ENCODE results near the gene FTCD. TPM values are rescaled to one million over a fixed set of nuclear protein-coding genes. Genes with fewer than 3 reads are reported as not detected.

FTCD gene
- total and polyA plus RNA-seq, 2 of the 4 experiments (the other 2 are of a cell fraction): 0.55 TPM; not detected in 1

DNA sequence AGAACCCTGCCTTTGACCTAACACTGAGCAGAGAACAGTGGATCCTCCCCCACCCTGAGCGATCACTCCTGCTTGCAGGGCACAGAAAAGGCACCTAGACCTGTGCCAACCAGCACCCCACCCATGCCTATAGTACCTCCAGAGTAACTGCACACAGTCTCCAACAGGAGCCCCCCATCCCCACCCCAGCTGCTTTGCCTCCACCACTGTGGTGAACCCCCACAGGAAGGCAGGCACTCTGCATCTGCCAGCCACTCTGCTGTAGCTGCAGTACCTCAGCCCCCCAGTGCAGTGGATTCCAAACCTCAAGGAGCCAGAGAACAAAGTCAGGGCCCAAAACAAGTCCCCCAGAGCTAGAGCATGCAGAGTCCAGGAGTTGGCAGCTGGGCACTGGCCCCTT lies 18.2 kb upstream of the FTCD start:
- no peaks in the 10 kb centered on the region for H3K27me3 ChIP-seq (ENCODE audit: control insufficient read depth, insufficient read depth, low read length)
- H4K8ac ChIP-seq (ENCODE audit: low read depth in 2 of 2, low read length in 2 of 2): no peak overlapping the region
- H2BK120ac ChIP-seq (ENCODE audit: low read depth, low read length): no peak overlapping the region
- TF ChIP-seq CHD1 (IDR thresholded peaks at IDR 0.05; ENCODE audit: low read depth, low read length) (no peak), RFX5 (IDR thresholded peaks at IDR 0.05; ENCODE audit: low read depth, low read length) (no peak), RCOR1 (IDR thresholded peaks at IDR 0.05; ENCODE audit: insufficient replicate concordance, low read length) (no peak), CEBPB (IDR thresholded peaks at IDR 0.05; ENCODE audit: low read depth, low read length) (no peak), BHLHE40 (IDR thresholded peaks at IDR 0.05; ENCODE audit: low read depth, low read length) (no peak), MAZ (IDR thresholded peaks at IDR 0.05; ENCODE audit: borderline replicate concordance, low read depth, low read length) (no peak), NFE2L2 (IDR thresholded peaks at IDR 0.05; ENCODE audit: low read depth, low read length) (no peak), POLR2A (IDR thresholded peaks at IDR 0.05; ENCODE audit: low read depth, low read length) (no peak), RAD21 (IDR thresholded peaks at IDR 0.05; ENCODE audit: low read length) (no peak), MXI1 (IDR thresholded peaks at IDR 0.05; ENCODE audit: borderline replicate concordance, low read depth, low read length) (no peak), FOS (IDR thresholded peaks at IDR 0.05; ENCODE audit: low read depth, low read length) (no peak), SMC3 (IDR thresholded peaks at IDR 0.05; ENCODE audit: low read depth, low read length) (no peak), MAFK (IDR thresholded peaks at IDR 0.05; ENCODE audit: low read depth, low read length) (no peak)
- TF ChIP-seq, protein P1, sequence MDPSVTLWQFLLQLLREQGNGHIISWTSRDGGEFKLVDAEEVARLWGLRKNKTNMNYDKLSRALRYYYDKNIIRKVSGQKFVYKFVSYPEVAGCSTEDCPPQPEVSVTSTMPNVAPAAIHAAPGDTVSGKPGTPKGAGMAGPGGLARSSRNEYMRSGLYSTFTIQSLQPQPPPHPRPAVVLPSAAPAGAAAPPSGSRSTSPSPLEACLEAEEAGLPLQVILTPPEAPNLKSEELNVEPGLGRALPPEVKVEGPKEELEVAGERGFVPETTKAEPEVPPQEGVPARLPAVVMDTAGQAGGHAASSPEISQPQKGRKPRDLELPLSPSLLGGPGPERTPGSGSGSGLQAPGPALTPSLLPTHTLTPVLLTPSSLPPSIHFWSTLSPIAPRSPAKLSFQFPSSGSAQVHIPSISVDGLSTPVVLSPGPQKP (IDR thresholded peaks at IDR 0.05; ENCODE audit: borderline replicate concordance, low read depth, low read length): no peak
- TF ChIP-seq, protein P2, sequence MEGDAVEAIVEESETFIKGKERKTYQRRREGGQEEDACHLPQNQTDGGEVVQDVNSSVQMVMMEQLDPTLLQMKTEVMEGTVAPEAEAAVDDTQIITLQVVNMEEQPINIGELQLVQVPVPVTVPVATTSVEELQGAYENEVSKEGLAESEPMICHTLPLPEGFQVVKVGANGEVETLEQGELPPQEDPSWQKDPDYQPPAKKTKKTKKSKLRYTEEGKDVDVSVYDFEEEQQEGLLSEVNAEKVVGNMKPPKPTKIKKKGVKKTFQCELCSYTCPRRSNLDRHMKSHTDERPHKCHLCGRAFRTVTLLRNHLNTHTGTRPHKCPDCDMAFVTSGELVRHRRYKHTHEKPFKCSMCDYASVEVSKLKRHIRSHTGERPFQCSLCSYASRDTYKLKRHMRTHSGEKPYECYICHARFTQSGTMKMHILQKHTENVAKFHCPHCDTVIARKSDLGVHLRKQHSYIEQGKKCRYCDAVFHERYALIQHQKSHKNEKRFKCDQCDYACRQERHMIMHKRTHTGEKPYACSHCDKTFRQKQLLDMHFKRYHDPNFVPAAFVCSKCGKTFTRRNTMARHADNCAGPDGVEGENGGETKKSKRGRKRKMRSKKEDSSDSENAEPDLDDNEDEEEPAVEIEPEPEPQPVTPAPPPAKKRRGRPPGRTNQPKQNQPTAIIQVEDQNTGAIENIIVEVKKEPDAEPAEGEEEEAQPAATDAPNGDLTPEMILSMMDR (conservative IDR thresholded peaks at IDR 0.05; ENCODE audit: low read depth, low read length): no peak
- TF ChIP-seq, protein P3, sequence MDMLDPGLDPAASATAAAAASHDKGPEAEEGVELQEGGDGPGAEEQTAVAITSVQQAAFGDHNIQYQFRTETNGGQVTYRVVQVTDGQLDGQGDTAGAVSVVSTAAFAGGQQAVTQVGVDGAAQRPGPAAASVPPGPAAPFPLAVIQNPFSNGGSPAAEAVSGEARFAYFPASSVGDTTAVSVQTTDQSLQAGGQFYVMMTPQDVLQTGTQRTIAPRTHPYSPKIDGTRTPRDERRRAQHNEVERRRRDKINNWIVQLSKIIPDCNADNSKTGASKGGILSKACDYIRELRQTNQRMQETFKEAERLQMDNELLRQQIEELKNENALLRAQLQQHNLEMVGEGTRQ (IDR thresholded peaks at IDR 0.05; ENCODE audit: low read depth, low read length): no peak
- no peak overlapping the region for H3K4me2 ChIP-seq (ENCODE audit: low read depth, low read length)
- no peak overlapping the region for H3K18ac ChIP-seq (ENCODE audit: low read depth, low read length)
- H3K79me1 ChIP-seq (ENCODE audit: low read depth in 1 of 2, low read length in 2 of 2): peaks cover 0 to 4% of the 10 kb centered on the region in 2 experiments; a peak in 2 of 4 replicates
- no peak overlapping the region for H3K4me3 ChIP-seq (ENCODE audit: insufficient read depth, low read depth, low read length)
- no peak overlapping the region for H2BK15ac ChIP-seq (ENCODE audit: low read depth, low read length)
- H3K27ac ChIP-seq (ENCODE audit: insufficient read depth, low read length): no peak overlapping the region
- no peak overlapping the region for H2AFZ ChIP-seq (replicated peaks; ENCODE audit: low read length, poor library complexity)
- in situ Hi-C loops (cut with MboI; ENCODE audit: low sequenced_read_pairs) (no loop called here), intact Hi-C loops (cut with micrococcal nuclease) (no loop called here), dilution Hi-C loops (cut with HindIII; ENCODE audit: low sequenced_read_pairs, unreplicated experiment) (no loop called here)
- peaks cover 12% of the 10 kb centered on the region for H3K9me3 ChIP-seq (ENCODE audit: control insufficient read depth, insufficient read depth, low read length)
- no peaks in the 10 kb centered on the region for H3K36me3 ChIP-seq (ENCODE audit: control insufficient read depth, insufficient read depth, low read length)
- H4K5ac ChIP-seq (ENCODE audit: low read depth, low read length): no peak overlapping the region
- H4K20me1 ChIP-seq (ENCODE audit: insufficient read depth, low read length): no peaks in the 10 kb centered on the region
- DNase-seq (no peak), ATAC-seq (ENCODE audit: low read depth) (no peak)
- H3K14ac ChIP-seq (replicated peaks; ENCODE audit: low read depth, low read length): no peak overlapping the region
- WGBS, 2 experiments (ENCODE audit: extremely low coverage in 2 of 2, insufficient read length in 1 of 2): 100% methylated on average over 1 of the region's 1 CpG; no CpG with 5 or more reads in 1 of the 2 experiments
- no peaks in the 10 kb centered on the region for H3K4me1 ChIP-seq (ENCODE audit: control insufficient read depth, insufficient read depth, low read length)
- H2AK5ac ChIP-seq (ENCODE audit: low read depth, low read length): no peak overlapping the region
- H3K9me1 ChIP-seq (ENCODE audit: insufficient read depth, low read length): no peaks in the 10 kb centered on the region
- H2AK9ac ChIP-seq (replicated peaks; ENCODE audit: low read depth, low read length, poor library complexity): no peak overlapping the region
- H3K9ac ChIP-seq (ENCODE audit: low read depth, low read length): no peak overlapping the region
- BruUV-seq (replicated peaks): no TSS peak
- H4K91ac ChIP-seq (ENCODE audit: insufficient read depth, low read depth, low read length): no peak overlapping the region
- no peak overlapping the region for H2BK5ac ChIP-seq (ENCODE audit: low read depth, low read length, poor library complexity, severe bottlenecking)
- H2BK20ac ChIP-seq (ENCODE audit: low read depth, low read length): no peak overlapping the region
- no peak overlapping the region for H3K56ac ChIP-seq (ENCODE audit: extremely low read depth, insufficient read depth, low read length)
- H3K4ac ChIP-seq (ENCODE audit: low read depth, low read length): no peak overlapping the region
- POLR2A ChIA-PET (ENCODE audit: unreplicated experiment): no interaction called here
- H3K23ac ChIP-seq (ENCODE audit: low read depth, low read length): no peak overlapping the region
- CTCF ChIA-PET: no interaction called here
